ENCODE measurements around the gene VIPR2.

DNA sequence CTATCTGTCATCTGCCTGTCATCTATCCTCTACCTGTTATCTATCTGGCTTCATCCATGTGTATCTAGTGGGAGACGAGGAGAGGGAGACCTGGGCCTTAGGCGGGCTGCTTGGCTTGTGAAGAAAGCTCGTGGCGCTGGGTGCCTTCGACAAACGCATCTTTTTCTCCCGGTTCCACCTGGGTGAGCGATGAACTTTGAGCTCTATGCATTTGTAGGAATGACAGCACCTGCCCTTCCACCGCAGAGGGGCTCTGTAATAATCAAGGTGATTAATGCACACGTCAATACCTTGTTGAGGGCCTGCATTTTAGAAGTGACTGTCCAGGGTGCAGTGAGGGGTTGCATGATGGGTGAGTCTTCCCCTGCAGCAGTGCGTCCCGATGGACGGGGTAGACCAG is 2.6 kb upstream of the VIPR2 start:
- TF ChIP-seq POLR2AphosphoS5 (IDR thresholded peaks at IDR 0.05; ENCODE audit: low read depth, low read length) (no peak), TAF1 (IDR thresholded peaks at IDR 0.05; ENCODE audit: borderline replicate concordance, insufficient read depth, low read length) (no peak), SIN3A (IDR thresholded peaks at IDR 0.05; ENCODE audit: borderline replicate concordance, insufficient read depth, low read length) (no peak)
- TF ChIP-seq, protein P1, sequence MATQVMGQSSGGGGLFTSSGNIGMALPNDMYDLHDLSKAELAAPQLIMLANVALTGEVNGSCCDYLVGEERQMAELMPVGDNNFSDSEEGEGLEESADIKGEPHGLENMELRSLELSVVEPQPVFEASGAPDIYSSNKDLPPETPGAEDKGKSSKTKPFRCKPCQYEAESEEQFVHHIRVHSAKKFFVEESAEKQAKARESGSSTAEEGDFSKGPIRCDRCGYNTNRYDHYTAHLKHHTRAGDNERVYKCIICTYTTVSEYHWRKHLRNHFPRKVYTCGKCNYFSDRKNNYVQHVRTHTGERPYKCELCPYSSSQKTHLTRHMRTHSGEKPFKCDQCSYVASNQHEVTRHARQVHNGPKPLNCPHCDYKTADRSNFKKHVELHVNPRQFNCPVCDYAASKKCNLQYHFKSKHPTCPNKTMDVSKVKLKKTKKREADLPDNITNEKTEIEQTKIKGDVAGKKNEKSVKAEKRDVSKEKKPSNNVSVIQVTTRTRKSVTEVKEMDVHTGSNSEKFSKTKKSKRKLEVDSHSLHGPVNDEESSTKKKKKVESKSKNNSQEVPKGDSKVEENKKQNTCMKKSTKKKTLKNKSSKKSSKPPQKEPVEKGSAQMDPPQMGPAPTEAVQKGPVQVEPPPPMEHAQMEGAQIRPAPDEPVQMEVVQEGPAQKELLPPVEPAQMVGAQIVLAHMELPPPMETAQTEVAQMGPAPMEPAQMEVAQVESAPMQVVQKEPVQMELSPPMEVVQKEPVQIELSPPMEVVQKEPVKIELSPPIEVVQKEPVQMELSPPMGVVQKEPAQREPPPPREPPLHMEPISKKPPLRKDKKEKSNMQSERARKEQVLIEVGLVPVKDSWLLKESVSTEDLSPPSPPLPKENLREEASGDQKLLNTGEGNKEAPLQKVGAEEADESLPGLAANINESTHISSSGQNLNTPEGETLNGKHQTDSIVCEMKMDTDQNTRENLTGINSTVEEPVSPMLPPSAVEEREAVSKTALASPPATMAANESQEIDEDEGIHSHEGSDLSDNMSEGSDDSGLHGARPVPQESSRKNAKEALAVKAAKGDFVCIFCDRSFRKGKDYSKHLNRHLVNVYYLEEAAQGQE (IDR thresholded peaks at IDR 0.05; ENCODE audit: insufficient read depth in 1 of 2, low read depth in 2 of 2, low read length in 2 of 2): no peak
